Liver (tissue), 9 donors: ENCODE data around the gene DVL1. TPM values are rescaled to one million over a fixed set of nuclear protein-coding genes. Genes with fewer than 3 reads are reported as not detected.

Experiments used
- DNase-seq: peaks from one replicate; pipeline ENCODE4 v3.0.0-alpha.2; 2017; ENCODE audit warnings: low spot score
- H3K27ac ChIP-seq, 2 donors: one replicate each; pipeline ENCODE4 v1.7.0; 2013; ENCODE audit warnings: inconsistent platforms in 2 of 2, low read length in 2 of 2, control low read depth in 1 of 2, low read depth in 1 of 2, mild to moderate bottlenecking in 1 of 2
- H3K27me3 ChIP-seq, 4 donors: one replicate each; pipeline versions ENCODE4 v1.6.1 to v1.7.0; 2013; ENCODE audit warnings: low read length in 3 of 4, inconsistent platforms in 1 of 4, mild to moderate bottlenecking in 1 of 4, moderate library complexity in 1 of 4; ENCODE audit not compliant: control insufficient read depth in 4 of 4, insufficient read depth in 4 of 4
- H3K36me3 ChIP-seq, 4 donors: one replicate each; pipeline versions ENCODE4 v1.6.1 to v1.7.0; 2013; ENCODE audit warnings: low read length in 3 of 4, mild to moderate bottlenecking in 3 of 4, low read depth in 1 of 4, moderate library complexity in 1 of 4; ENCODE audit not compliant: control insufficient read depth in 4 of 4, insufficient read depth in 3 of 4
- H3K4me1 ChIP-seq, 4 donors: one replicate each; pipeline versions ENCODE4 v1.6.1 to v1.7.0; 2013; ENCODE audit warnings: low read length in 3 of 4, mild to moderate bottlenecking in 3 of 4, moderate library complexity in 1 of 4; ENCODE audit not compliant: control insufficient read depth in 4 of 4, insufficient read depth in 4 of 4
- H3K4me3 ChIP-seq, 3 donors: one replicate each; pipeline versions ENCODE4 v1.6.1 to v1.7.0; 2013; ENCODE audit warnings: low read length in 3 of 3, control low read depth in 1 of 3, low read depth in 1 of 3, mild to moderate bottlenecking in 1 of 3
- H3K9ac ChIP-seq, 2 donors: one replicate each; pipeline ENCODE4 v1.7.0; 2013; ENCODE audit warnings: low read length in 2 of 2, mild to moderate bottlenecking in 2 of 2, moderate library complexity in 2 of 2, control low read depth in 1 of 2, low read depth in 1 of 2
- H3K9me3 ChIP-seq, 4 donors: one replicate each; pipeline versions ENCODE4 v1.6.1 to v1.7.0; 2013; ENCODE audit warnings: low read length in 3 of 4; ENCODE audit not compliant: control insufficient read depth in 4 of 4
- CTCF ChIP-seq: fragments of 150-350 bp; IDR thresholded peaks from 2 replicates; pipeline ENCODE4 v1.5.1; 2017; ENCODE audit warnings: improper control_type of control experiment, low read depth, low read length; ENCODE audit not compliant: missing input control
- FOXA1 ChIP-seq: IDR thresholded peaks from 2 replicates; pipeline ENCODE4 v1.6.1; 2016; ENCODE audit warnings: antibody characterized with exemption
- GABPA ChIP-seq, 2 donors: IDR thresholded peaks in 1 of 2; conservative IDR thresholded peaks in 1 of 2; 2 replicates each; pipeline ENCODE4 v1.6.1; 2016; ENCODE audit warnings: antibody characterized with exemption in 2 of 2, mild to moderate bottlenecking in 1 of 2, moderate library complexity in 1 of 2
- HNF4A ChIP-seq, 2 donors: conservative IDR thresholded peaks; 2 replicates each; pipeline ENCODE4 v1.6.1; 2016; ENCODE audit warnings: antibody characterized with exemption in 2 of 2, mild to moderate bottlenecking in 2 of 2
- NR2F2 ChIP-seq: IDR thresholded peaks from 2 replicates; pipeline ENCODE4 v1.6.1; 2016; ENCODE audit warnings: antibody characterized with exemption
- RAD21 ChIP-seq, 2 donors: IDR thresholded peaks; 2 replicates each; pipeline ENCODE4 v1.6.1; 2016; ENCODE audit warnings: antibody characterized with exemption in 2 of 2, mild to moderate bottlenecking in 2 of 2
- RXRA ChIP-seq, 2 donors: IDR thresholded peaks; 2 replicates each; pipeline ENCODE4 v1.6.1; 2017 to 2018; ENCODE audit warnings: antibody characterized with exemption in 2 of 2, mild to moderate bottlenecking in 1 of 2
- SP1 ChIP-seq: IDR thresholded peaks from 2 replicates; pipeline ENCODE4 v1.6.1; 2018; ENCODE audit warnings: antibody characterized with exemption, mild to moderate bottlenecking
- YY1 ChIP-seq: IDR thresholded peaks from 2 replicates; pipeline ENCODE4 v1.6.1; 2016; ENCODE audit warnings: antibody characterized with exemption, mild to moderate bottlenecking
- WGBS: extraction: QIAGEN DNeasy Blood & Tissue Kit; methylation state at CpG from one replicate; pipeline ENCODE4 v1.1.7; 2013; 5-methylcytosine and 5-hydroxymethylcytosine counted together
- polyA plus RNA-seq, 2 donors: library from polyadenylated mRNA; stranded (reverse) in 1 of 2; unstranded in 1 of 2; fragments of 200-250 nt in 1 of 2; fragments of >200 nt in 1 of 2; fragmentation: Nextera tagmentation in 1 of 2; extraction: Ambion mirVana in 1 of 2; gene quantifications; one replicate each; pipeline versions ENCODE4 v1.2.1 to v1.2.3, GENCODE V29; 2013 to 2015
- total RNA-seq, 2 donors: library from RNA; depleted of rRNA; stranded (reverse); fragments of >200 nt; gene quantifications; one replicate each; pipeline ENCODE4 v1.2.3, GENCODE V29; 2014
- TF ChIP-seq, protein P1 (sequence below): IDR thresholded peaks from 2 replicates; pipeline ENCODE4 v1.6.1; 2016; ENCODE audit warnings: antibody characterized with exemption
- donor health status: healthy.
- donor health status: healthy.
- donor health status: healthy.
- donor health status: healthy.
- donor health status: healthy.

The DVL1 gene
- total and polyA plus RNA-seq, 4 donors, result 5.7 to 41.2 (median 24.8) TPM

- H3K36me3 ChIP-seq, result peaks cover 0 to 10% (median under 1%) of the 10 kb centered on the region in 4 donors
- WGBS, result 63% methylated on average over 45 of the region's 45 CpGs
- peak; percentile 72 for DNase-seq
- no peaks in the 10 kb centered on the region for H3K27me3 ChIP-seq
- H3K9me3 ChIP-seq, result no peaks in the 10 kb centered on the region
- TF ChIP-seq RAD21 (IDR thresholded peaks at IDR 0.05) (peak in 1 of 2 donors; percentile 79), HNF4A (conservative IDR thresholded peaks at IDR 0.05) (no peak), RXRA (IDR thresholded peaks at IDR 0.05) (no peak), FOXA1 (no peak), YY1 (no peak), CTCF (peak; percentile 68), NR2F2 (no peak)
- TF ChIP-seq, protein P1, sequence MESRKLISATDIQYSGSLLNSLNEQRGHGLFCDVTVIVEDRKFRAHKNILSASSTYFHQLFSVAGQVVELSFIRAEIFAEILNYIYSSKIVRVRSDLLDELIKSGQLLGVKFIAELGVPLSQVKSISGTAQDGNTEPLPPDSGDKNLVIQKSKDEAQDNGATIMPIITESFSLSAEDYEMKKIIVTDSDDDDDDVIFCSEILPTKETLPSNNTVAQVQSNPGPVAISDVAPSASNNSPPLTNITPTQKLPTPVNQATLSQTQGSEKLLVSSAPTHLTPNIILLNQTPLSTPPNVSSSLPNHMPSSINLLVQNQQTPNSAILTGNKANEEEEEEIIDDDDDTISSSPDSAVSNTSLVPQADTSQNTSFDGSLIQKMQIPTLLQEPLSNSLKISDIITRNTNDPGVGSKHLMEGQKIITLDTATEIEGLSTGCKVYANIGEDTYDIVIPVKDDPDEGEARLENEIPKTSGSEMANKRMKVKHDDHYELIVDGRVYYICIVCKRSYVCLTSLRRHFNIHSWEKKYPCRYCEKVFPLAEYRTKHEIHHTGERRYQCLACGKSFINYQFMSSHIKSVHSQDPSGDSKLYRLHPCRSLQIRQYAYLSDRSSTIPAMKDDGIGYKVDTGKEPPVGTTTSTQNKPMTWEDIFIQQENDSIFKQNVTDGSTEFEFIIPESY, result no peak
- no peak overlapping the region for H3K9ac ChIP-seq
- no peak overlapping the region for H3K27ac ChIP-seq
- H3K4me3 ChIP-seq, result no peak overlapping the region
- H3K4me1 ChIP-seq, result peaks cover 0 to 13% (median 7%) of the 10 kb centered on the region in 4 donors
Observed at GRCh38 chr1:1291548-1292441, 57.4 kb downstream of the DVL1 start.

DNA sequence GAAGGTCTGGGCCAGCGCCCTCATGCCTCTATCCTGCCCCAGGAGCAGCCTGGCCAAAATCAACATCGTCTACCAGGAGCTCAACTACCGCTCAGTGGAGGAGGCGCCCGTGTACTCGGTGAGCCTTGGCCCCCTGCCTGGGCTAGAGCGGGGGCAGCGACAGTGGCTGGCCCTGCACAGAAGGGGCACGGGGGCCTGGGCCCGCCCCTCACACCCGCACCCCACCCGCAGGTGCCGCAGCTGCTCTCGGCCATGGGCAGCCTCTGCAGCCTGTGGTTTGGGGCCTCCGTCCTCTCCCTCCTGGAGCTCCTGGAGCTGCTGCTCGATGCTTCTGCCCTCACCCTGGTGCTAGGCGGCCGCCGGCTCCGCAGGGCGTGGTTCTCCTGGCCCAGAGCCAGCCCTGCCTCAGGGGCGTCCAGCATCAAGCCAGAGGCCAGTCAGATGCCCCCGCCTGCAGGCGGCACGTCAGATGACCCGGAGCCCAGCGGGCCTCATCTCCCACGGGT lies 58.1 kb downstream of the DVL1 start:
- no peak overlapping the region for H3K9ac ChIP-seq
- DNase-seq, result no peak
- no peak overlapping the region for H3K4me3 ChIP-seq
- no peaks in the 10 kb centered on the region for H3K27me3 ChIP-seq
- WGBS, result 56% methylated on average over 28 of the region's 28 CpGs
- H3K4me1 ChIP-seq, result peaks cover 0 to 13% (median 7%) of the 10 kb centered on the region in 4 donors
- peaks cover 0 to 9% (median under 1%) of the 10 kb centered on the region in 4 donors for H3K36me3 ChIP-seq
- no peak overlapping the region for H3K27ac ChIP-seq
- TF ChIP-seq RXRA (IDR thresholded peaks at IDR 0.05) (no peak), CTCF (no peak), GABPA (IDR thresholded peaks at IDR 0.05 in 1 of 2, conservative IDR thresholded peaks at IDR 0.05 in 1 of 2) (no peak), SP1 (no peak)
- no peaks in the 10 kb centered on the region for H3K9me3 ChIP-seq
